ENCODE measurements around the gene WNT1.

DNA sequence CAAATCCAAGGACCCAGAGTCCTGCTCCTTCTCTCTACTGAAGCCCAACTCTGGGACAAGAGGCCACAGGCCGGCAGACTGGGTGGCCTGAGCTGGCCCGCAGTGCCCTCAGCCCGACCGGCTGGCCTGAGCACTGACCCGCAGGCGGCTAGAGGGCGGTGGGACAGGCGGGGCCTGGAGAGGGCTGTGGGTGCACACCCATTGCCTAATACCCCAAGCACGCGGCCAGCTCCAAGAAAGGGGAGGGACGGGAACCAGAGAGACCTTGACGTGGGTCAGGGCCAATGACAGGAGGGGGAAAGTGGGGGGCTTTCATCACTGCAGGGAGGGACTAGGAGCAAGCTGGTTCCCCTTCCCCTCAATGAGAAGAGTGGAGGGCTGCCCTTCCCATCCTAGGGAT is 4.6 kb upstream of the WNT1 start:
- TF ChIP-seq POLR2AphosphoS5 (IDR thresholded peaks at IDR 0.05) (no peak), CTCF (IDR thresholded peaks at IDR 0.05) (no peak), POLR2A (IDR thresholded peaks at IDR 0.05) (no peak)
